Activated gamma-delta T cell (primary cell): ENCODE measurements around the gene BRI3BP.
"Not testable (repeated sequence)": the region's sequence is repeated elsewhere in the genome, so short reads cannot be mapped to it uniquely, and the experiment has no call there.

Experiments used
- DNase-seq: peaks from one replicate; lab custom pipeline; 2025; lab: John Stamatoyannopoulos, UW

The BRI3BP gene

GRCh38 chr12:125065919-125066570, 72.6 kb downstream of the BRI3BP start:
- no peak for DNase-seq

- no peak for DNase-seq
Observed at GRCh38 chr12:125068391-125068790, 74.9 kb downstream of the BRI3BP start.

- DNase-seq, result no peak
Observed at GRCh38 chr12:125069616-125070015, 76.2 kb downstream of the BRI3BP start.

DNA sequence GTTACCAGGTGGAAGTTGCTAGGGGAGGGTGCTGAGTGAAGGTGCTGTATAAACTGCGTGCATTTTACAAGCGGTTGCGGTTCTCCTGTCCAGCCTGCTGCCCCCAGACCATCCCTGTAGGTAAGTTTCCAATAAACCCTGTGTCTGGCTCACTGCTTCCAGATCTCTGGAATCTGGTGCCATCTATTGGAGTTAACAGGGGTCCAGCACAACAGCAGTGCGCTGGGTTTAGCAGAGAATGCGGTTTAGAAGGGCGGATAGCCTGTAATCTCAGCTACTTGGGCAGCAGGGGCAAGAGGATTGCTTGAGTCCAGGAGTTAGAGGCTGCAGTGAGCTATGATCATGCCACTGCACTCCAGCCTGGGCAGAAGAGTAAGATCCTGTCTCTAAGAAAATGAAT, 76.7 kb downstream of the BRI3BP start:
- DNase-seq, result no peak

- no peak for DNase-seq
Observed at GRCh38 chr12:125070661-125071390, 77.4 kb downstream of the BRI3BP start.

GRCh38 chr12:125071456-125071855, 78.0 kb downstream of the BRI3BP start:
- DNase-seq, result no peak

DNA sequence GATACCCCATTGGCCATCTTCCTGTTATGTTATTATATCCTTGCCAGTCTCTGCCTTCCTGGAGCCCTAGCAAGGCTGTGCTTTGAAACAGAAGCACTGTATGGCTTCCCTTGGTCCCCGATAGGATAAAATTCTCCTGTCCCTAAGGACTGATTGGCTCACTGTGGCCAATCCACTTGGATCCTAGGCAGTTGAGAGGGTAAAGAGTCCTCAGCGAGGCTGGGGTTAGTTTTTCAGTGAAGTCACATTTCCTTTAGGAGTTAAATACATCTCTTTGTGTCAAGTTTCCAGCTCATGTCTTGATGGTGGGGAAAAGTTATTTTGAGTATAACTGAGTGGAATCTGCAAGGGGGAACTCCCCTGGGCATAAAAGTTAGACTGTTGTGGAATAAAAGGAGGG, 79.1 kb downstream of the BRI3BP start:
- no peak for DNase-seq

DNA sequence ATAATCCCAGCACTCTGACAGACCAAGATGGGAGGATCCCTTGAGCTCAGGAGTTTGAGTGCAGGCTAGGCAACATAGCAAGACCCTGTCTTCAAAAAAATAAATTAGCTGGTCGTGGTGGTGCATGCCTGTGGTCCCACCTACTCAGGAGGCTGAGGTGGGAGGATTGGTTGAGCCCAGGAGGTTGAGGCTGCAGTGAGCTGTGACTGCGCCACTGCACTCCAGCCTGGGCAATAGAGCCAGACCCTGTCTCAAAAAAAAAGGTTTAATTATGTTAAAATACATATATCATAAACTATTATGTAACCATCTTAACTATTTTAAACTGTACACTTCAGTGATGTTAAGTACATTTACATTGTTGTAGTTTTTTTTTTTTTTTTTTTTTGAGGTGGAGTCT, 80.8 kb downstream of the BRI3BP start:
- DNase-seq, result not testable (repeated sequence)

DNA sequence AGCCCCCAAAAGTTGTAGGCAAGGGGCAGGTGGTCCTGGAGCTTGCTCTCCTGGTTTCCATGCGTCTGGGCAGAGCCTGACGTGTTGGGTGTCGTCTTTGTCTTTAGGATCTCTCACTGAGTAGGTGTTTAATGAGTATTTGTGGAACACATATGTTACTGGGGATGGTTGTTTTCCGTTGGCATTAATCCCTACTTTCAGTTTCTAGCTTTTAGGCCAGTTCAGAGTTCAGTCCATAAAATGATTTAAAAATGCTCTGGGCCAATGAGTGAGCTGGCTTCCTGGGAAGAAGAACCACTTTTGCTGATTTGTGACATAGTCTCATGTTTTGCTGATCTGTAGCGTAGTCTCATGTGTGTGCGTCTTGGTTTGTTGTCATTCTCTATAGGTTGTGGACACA, 82.7 kb downstream of the BRI3BP start:
- DNase-seq, result no peak

- no peak for DNase-seq
Observed at GRCh38 chr12:125079084-125079483, 85.6 kb downstream of the BRI3BP start.

DNA sequence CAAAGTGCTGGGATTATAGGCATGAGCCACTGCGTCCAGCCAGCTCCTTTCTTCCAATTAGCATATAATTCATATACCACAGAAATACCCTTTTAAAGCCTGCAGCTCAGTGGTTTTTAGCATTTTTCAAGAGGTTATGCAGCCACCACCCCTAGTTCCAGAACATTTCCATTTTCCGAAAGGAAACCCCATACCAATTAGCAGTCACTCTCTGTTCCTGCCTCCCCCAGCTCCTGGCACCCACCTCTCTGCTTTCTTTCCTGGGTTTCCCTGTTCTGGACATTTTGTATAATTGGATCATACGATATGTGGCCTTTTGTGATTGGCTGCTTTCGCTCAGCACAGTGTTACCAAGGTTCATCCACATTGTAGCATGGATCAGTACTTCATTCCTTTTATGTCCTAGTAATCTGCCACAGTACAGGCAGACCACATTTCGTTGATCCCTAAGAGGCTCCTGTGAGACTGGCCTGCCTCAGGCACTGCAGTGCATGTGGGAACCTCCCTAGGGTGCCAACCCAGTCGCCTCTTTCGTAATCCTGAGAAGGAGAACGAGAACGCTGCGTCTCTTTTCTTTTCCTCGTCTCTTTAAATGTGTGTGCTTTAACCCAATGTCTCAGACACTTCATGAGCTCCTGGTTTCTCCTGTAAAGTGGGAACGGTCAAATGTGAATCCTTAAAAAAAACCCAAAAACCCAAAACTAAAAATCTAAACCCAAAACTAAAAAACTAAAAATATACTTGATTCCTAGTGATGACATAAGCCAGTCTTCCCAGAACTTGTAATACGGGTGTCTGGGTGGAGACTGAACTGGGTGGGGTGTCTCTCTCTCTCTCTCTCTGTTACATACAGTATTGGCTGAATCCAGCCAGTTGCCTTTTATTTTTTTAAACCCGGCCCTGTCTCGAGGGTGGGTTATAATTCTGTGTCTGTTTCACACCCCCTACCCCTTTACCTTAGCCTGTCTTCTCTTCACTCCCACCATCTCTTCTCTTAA, 86.5 kb downstream of the BRI3BP start:
- no peak for DNase-seq
